Endothelial cell of umbilical vein (primary cell): Measurements from ENCODE around the gene COQ3. TPM values are rescaled to one million over a fixed set of nuclear protein-coding genes. Genes with fewer than 3 reads are reported as not detected.
"Not testable (repeated sequence)": the region's sequence is repeated elsewhere in the genome, so short reads cannot be mapped to it uniquely, and the experiment has no call there.

Experiments
- BruUV-seq: library from RNA; stranded (reverse); fragments of 400-500 nt; replicated peaks from 2 replicates; lab custom pipeline; 2021; lab: Mats Ljungman, UMichigan
- CTCF ChIA-PET: fragments of 300-600, 350-600 bp; sonication (Branson Sonifier 250); formaldehyde crosslinking; loops from one replicate; lab custom pipeline; 2021; ENCODE audit warnings: antibody characterized with exemption, inconsistent platforms; lab: Charles Lee
- POLR2A ChIA-PET: fragments of 300-600, 350-600 bp; sonication (Branson Sonifier 250); formaldehyde crosslinking; loops from one replicate; lab custom pipeline; 2021; ENCODE audit warnings: antibody characterized with exemption, inconsistent platforms; lab: Charles Lee
- DNase-seq: peaks from one replicate; pipeline ENCODE4 v3.0.0-alpha.2; 2011; ENCODE audit warnings: low read depth, low spot score
- FAIRE-seq: peaks from 2 replicates; lab custom pipeline; 2011; peaks lifted over from hg19 to GRCh38; lab: Jason Lieb, UNC
- H2AFZ ChIP-seq: 2 replicates; pipeline ENCODE4 v1.6.0; 2012; ENCODE audit warnings: low read depth, low read length, control low read depth, inconsistent platforms
- H3K27ac ChIP-seq: 2 replicates; pipeline ENCODE4 v1.5.1; 2011; ENCODE audit warnings: low read depth, mild to moderate bottlenecking, control low read depth, low read length, moderate library complexity; ENCODE audit not compliant: insufficient read depth
- H3K27me3 ChIP-seq, 2 experiments: 2 replicates each; pipeline versions ENCODE4 v1.6.0 to v1.6.1; 2011; ENCODE audit warnings: low read length in 2 of 2, mixed read lengths in 1 of 2; ENCODE audit not compliant: control insufficient read depth in 2 of 2, insufficient read depth in 2 of 2
- H3K36me3 ChIP-seq, 2 experiments: 2 replicates in 1 of 2; 3 replicates in 1 of 2; pipeline ENCODE4 v1.5.1; 2011; ENCODE audit warnings: low read length in 2 of 2, mild to moderate bottlenecking in 1 of 2, moderate library complexity in 1 of 2; ENCODE audit not compliant: control insufficient read depth in 2 of 2, insufficient read depth in 2 of 2; ENCODE audit errors: extremely low read depth in 1 of 2
- H3K4me1 ChIP-seq: 3 replicates; pipeline ENCODE4 v1.5.1; 2011; ENCODE audit warnings: mild to moderate bottlenecking, low read length; ENCODE audit not compliant: control insufficient read depth, insufficient read depth; ENCODE audit errors: extremely low read depth
- H3K4me2 ChIP-seq: 2 replicates; pipeline ENCODE4 v1.6.1; 2011; ENCODE audit warnings: low read length, control low read depth, mixed read lengths; ENCODE audit not compliant: insufficient read depth
- H3K4me3 ChIP-seq, 3 experiments: fragments of 200-600 bp in 1 of 3; sonication (generic), shearing (Covaris generic) in 1 of 3; replicated peaks in 1 of 3; 2 replicates each; pipeline ENCODE4 v1.5.1; 2011 to 2016; ENCODE audit warnings: control low read depth in 3 of 3, low read length in 3 of 3, mild to moderate bottlenecking in 2 of 3, inconsistent platforms in 1 of 3, low read depth in 1 of 3, moderate library complexity in 1 of 3; ENCODE audit not compliant: insufficient read depth in 1 of 3
- H3K79me2 ChIP-seq: 2 replicates; pipeline ENCODE4 v1.6.0; 2012; ENCODE audit warnings: low read length, inconsistent platforms; ENCODE audit not compliant: control insufficient read depth, insufficient read depth
- H3K9ac ChIP-seq: replicated peaks from 2 replicates; pipeline ENCODE3; 2011; ENCODE audit warnings: low read length, control low read depth; ENCODE audit not compliant: insufficient read depth; ENCODE audit errors: extremely low read depth
- H3K9me1 ChIP-seq: replicated peaks from 3 replicates; pipeline ENCODE4 v1.6.0; 2011; ENCODE audit warnings: mild to moderate bottlenecking, low read length; ENCODE audit not compliant: control insufficient read depth, insufficient read depth; ENCODE audit errors: extremely low read depth
- H3K9me3 ChIP-seq: replicated peaks from 2 replicates; pipeline ENCODE4 v1.5.1; 2012; ENCODE audit warnings: low read length, inconsistent platforms; ENCODE audit not compliant: control insufficient read depth, insufficient read depth
- H4K20me1 ChIP-seq: replicated peaks from 2 replicates; pipeline ENCODE3; 2011; ENCODE audit warnings: mild to moderate bottlenecking, low read length; ENCODE audit not compliant: control insufficient read depth, insufficient read depth; ENCODE audit errors: extremely low read depth
- CTCF ChIP-seq, 2 donors: IDR thresholded peaks; 1 replicate in 1 of 2; 2 replicates in 1 of 2; pipeline ENCODE4 v1.5.1; 2011; ENCODE audit warnings: low read length in 2 of 2, mild to moderate bottlenecking in 2 of 2, moderate library complexity in 2 of 2, control low read depth in 1 of 2, inconsistent platforms in 1 of 2, low read depth in 1 of 2; ENCODE audit not compliant: insufficient read depth in 1 of 2; ENCODE audit errors: extremely low read depth in 1 of 2
- EZH2 ChIP-seq: IDR thresholded peaks from 2 replicates; pipeline ENCODE4 v1.6.1; 2012; ENCODE audit warnings: borderline replicate concordance, low read depth, mild to moderate bottlenecking, moderate library complexity, low read length, inconsistent platforms; ENCODE audit not compliant: severe bottlenecking
- FOS ChIP-seq: IDR thresholded peaks from 2 replicates; pipeline ENCODE4 v1.6.1; 2011; ENCODE audit warnings: mild to moderate bottlenecking, low read length, moderate library complexity, borderline replicate concordance; ENCODE audit not compliant: insufficient read depth
- GATA2 ChIP-seq: IDR thresholded peaks from 2 replicates; pipeline ENCODE4 v1.7.0; 2011; ENCODE audit warnings: low read depth, mild to moderate bottlenecking, moderate library complexity, mixed read lengths, low read length; ENCODE audit not compliant: insufficient read length, insufficient read depth
- JUN ChIP-seq: IDR thresholded peaks from 2 replicates; pipeline ENCODE4 v1.6.1; 2011; ENCODE audit warnings: borderline replicate concordance, low read depth; ENCODE audit not compliant: insufficient read length, insufficient read depth
- MAX ChIP-seq: IDR thresholded peaks from 2 replicates; pipeline ENCODE4 v1.6.1; 2011; ENCODE audit not compliant: insufficient read depth, insufficient read length
- MYC ChIP-seq: IDR thresholded peaks from one replicate; pipeline ENCODE4 v1.6.1; 2011; ENCODE audit warnings: mild to moderate bottlenecking, low read depth, low read length
- POLR2A ChIP-seq: IDR thresholded peaks from 2 replicates; pipeline ENCODE4 v1.6.1; 2012; ENCODE audit warnings: low read depth, mild to moderate bottlenecking, control low read depth, low read length
- POLR2AphosphoS5 ChIP-seq: IDR thresholded peaks from 2 replicates; pipeline ENCODE4 v1.6.1; 2012; ENCODE audit warnings: low read depth, mild to moderate bottlenecking, control low read depth, low read length, moderate library complexity; ENCODE audit not compliant: insufficient read depth
- dilution Hi-C: fragments of 300-500 bp; cut with MboI; formaldehyde crosslinking; loops from one replicate; pipeline ENCODE4 v1.15.0; 2019; ENCODE audit warnings: low sequenced_read_pairs; ENCODE audit not compliant: extremely low pct_ligation_motif_present
- intact Hi-C: fragments of 100-400 bp; cut with micrococcal nuclease; formaldehyde crosslinking; loops from one replicate; pipeline ENCODE4 v1.10.0; 2022
- polyA plus RNA-seq, 4 experiments: library from polyadenylated mRNA; depleted of rRNA in 3 of 4; stranded (reverse) in 3 of 4; unstranded in 1 of 4; fragments of >200 nt; gene quantifications; 2 replicates each; pipeline versions ENCODE4 v1.2.1 to v1.2.3, GENCODE V29; 2011 to 2012; ENCODE audit warnings: missing spikeins in 1 of 4
- total RNA-seq: library from RNA; stranded (reverse); gene quantifications from 2 replicates; pipeline ENCODE4 v1.2.3, GENCODE V29; 2021

COQ3 gene
- total and polyA plus RNA-seq, 2 donors (not counting 3 experiments of a cell fraction or from before 2014, with no cell fraction given) = 4.0 to 7.5 TPM

GRCh38 chr6:99338188-99338587 is 55.8 kb downstream of the COQ3 start:
- DNase-seq (no peak), FAIRE-seq (no peak)
- intact Hi-C loops (no loop called here), dilution Hi-C loops (no loop called here)
- Histone ChIP-seq H3K27ac (no peak overlapping the region), H3K36me3 (no peaks in the 10 kb centered on the region), H3K4me3 (no peak overlapping the region), H3K27me3 (peaks cover 0 to 5% of the 10 kb centered on the region in 2 experiments), H4K20me1 (no peaks in the 10 kb centered on the region), H3K4me2 (no peak overlapping the region), H3K9ac (no peak overlapping the region), H3K79me2 (no peaks in the 10 kb centered on the region), H2AFZ (no peak overlapping the region), H3K9me3 (no peaks in the 10 kb centered on the region), H3K4me1 (no peaks in the 10 kb centered on the region), H3K9me1 (no peaks in the 10 kb centered on the region)
- TF ChIP-seq MAX (no peak), POLR2AphosphoS5 (no peak), CTCF (IDR thresholded peaks at IDR 0.05; ENCODE audit: extremely low read depth in 1 of 2, insufficient read depth in 1 of 2, low read depth in 1 of 2, low read length in 2 of 2) (no peak), MYC (no peak), GATA2 (no peak), JUN (no peak), EZH2 (no peak), POLR2A (no peak), FOS (no peak)
- no TSS peak for BruUV-seq
- POLR2A ChIA-PET = no interaction called here
- CTCF ChIA-PET = interaction anchor here (1.1 to 2.2 kb wide), 3 partner anchors 8 to 38 kb away, joined by 3 to 9 read pairs (median 6); no protein-coding TSS in a partner anchor

- H3K9me1 ChIP-seq, H4K20me1 ChIP-seq, H3K4me3 ChIP-seq, H3K36me3 ChIP-seq, H3K27ac ChIP-seq, BruUV-seq, H3K4me2 ChIP-seq, H3K27me3 ChIP-seq, DNase-seq, H2AFZ ChIP-seq, H3K9me3 ChIP-seq, H3K4me1 ChIP-seq, H3K79me2 ChIP-seq, intact Hi-C loops, H3K9ac ChIP-seq, POLR2A ChIA-PET, dilution Hi-C loops, FAIRE-seq: not testable (repeated sequence)
- CTCF ChIA-PET = interaction anchor here (1.1 kb wide), 2 partner anchors 74 to 533 kb away, joined by 3 to 5 read pairs; no protein-coding TSS in a partner anchor
These were observed 58.7 kb downstream of the COQ3 start for GRCh38 chr6:99335298-99335697.
